Endodermal cell (in vitro differentiated cells): ENCODE results near the gene RAC2. TPM values are rescaled to one million over a fixed set of nuclear protein-coding genes. Genes with fewer than 3 reads are reported as not detected.

Experiments
- DNase-seq: peaks from one replicate; pipeline ENCODE4 v3.0.0-alpha.2; 2017
- H3K27ac ChIP-seq: 2 replicates; pipeline ENCODE4 v1.5.1; 2013; ENCODE audit warnings: mild to moderate bottlenecking, low read depth, low read length, moderate library complexity
- H3K27me3 ChIP-seq: 2 replicates; pipeline ENCODE4 v1.6.1; 2013; ENCODE audit warnings: mild to moderate bottlenecking, low read length, moderate library complexity; ENCODE audit not compliant: insufficient read depth, control insufficient read depth, poor library complexity, severe bottlenecking
- H3K36me3 ChIP-seq: 2 replicates; pipeline ENCODE4 v1.7.0; 2013; ENCODE audit warnings: mild to moderate bottlenecking, low read length, moderate library complexity; ENCODE audit not compliant: control insufficient read depth, insufficient read depth
- H3K4me1 ChIP-seq: one replicate; pipeline ENCODE4 v1.7.0; 2013; ENCODE audit warnings: low read length; ENCODE audit not compliant: control insufficient read depth, insufficient read depth
- H3K4me3 ChIP-seq: 2 replicates; pipeline ENCODE4 v1.5.1; 2013; ENCODE audit warnings: mild to moderate bottlenecking, low read length, moderate library complexity
- H3K9ac ChIP-seq: 2 replicates; pipeline ENCODE4 v1.6.1; 2013; ENCODE audit warnings: mild to moderate bottlenecking, low read length, moderate library complexity; ENCODE audit not compliant: poor library complexity, severe bottlenecking; ENCODE audit errors: extremely low read depth
- H3K9me3 ChIP-seq: 2 replicates; pipeline ENCODE4 v1.6.1; 2013; ENCODE audit warnings: mild to moderate bottlenecking, low read length, moderate library complexity; ENCODE audit not compliant: control insufficient read depth
- H3K27ac Mint-ChIP-seq: 2 replicates; pipeline ENCODE4 v1.8.0; 2020; ENCODE audit warnings: mixed read lengths
- H3K27me3 Mint-ChIP-seq: 2 replicates; pipeline ENCODE4 v1.8.0; 2021; ENCODE audit warnings: mild to moderate bottlenecking, mixed read lengths; ENCODE audit not compliant: insufficient read depth
- H3K36me3 Mint-ChIP-seq: 2 replicates; pipeline ENCODE4 v1.8.0; 2020; ENCODE audit warnings: low read depth, mixed read lengths
- H3K4me1 Mint-ChIP-seq: 2 replicates; pipeline ENCODE4 v1.8.0; 2020; ENCODE audit warnings: mixed read lengths
- H3K4me3 Mint-ChIP-seq: 2 replicates; pipeline ENCODE4 v1.8.0; 2020; ENCODE audit warnings: mild to moderate bottlenecking, moderate library complexity, mixed read lengths
- H3K9me3 Mint-ChIP-seq: 2 replicates; pipeline ENCODE4 v1.8.0; 2020; ENCODE audit warnings: mild to moderate bottlenecking, mixed read lengths
- WGBS, 2 experiments: methylation state at CpG; one replicate each; pipeline versions ENCODE4 v1.1.5 to v1.1.7; 2013; ENCODE audit warnings: missing lambda C conversion rate in 2 of 2, mixed read lengths in 1 of 2; ENCODE audit not compliant: insufficient coverage in 1 of 2, insufficient read length in 1 of 2; 5-methylcytosine and 5-hydroxymethylcytosine counted together
- long read RNA-seq, 4 experiments: library from polyadenylated mRNA in 2 of 4; library from RNA in 1 of 4; library from capped mRNA in 1 of 4; stranded (forward) in 3 of 4; unstranded in 1 of 4; transcript quantifications; one replicate each; pipeline ENCODE4 v2.0.0, GENCODE V29; 2020 to 2021; ENCODE audit warnings: inconsistent platforms in 1 of 4
- polyA plus RNA-seq, 2 experiments: library from polyadenylated mRNA; stranded (reverse); fragments of 50-300 nt; gene quantifications; one replicate each; pipeline ENCODE4 v1.2.3, GENCODE V29; 2013
- total RNA-seq, 2 donors: library from RNA; stranded (reverse); fragmentation: NEBNext Ultra II Directional in 1 of 2; extraction: Animal tissue kit (Norgen Biotek cat#: 25700) in 1 of 2; gene quantifications; 2 replicates in 1 of 2; 3 replicates in 1 of 2; pipeline ENCODE4 v1.2.1, GENCODE V29; 2021
- TF ChIP-seq, protein P1 (sequence below): fragments of 200-600 bp; sonication (generic); conservative IDR thresholded peaks from 2 replicates; pipeline ENCODE4 v1.5.0; 2021; ENCODE audit warnings: antibody characterized with exemption, mild to moderate bottlenecking

Gene RAC2
- total RNA-seq = 1 to 10 TPM; 4.5 to 5.6 TPM
- polyA plus RNA-seq (2013, experiment 1 of 2) = 2.0 TPM
- 1.8 TPM for polyA plus RNA-seq (2013, experiment 2 of 2)
- long read RNA-seq, experiment 1, partial matches to known transcripts = 0 of 4 reads
- long read RNA-seq, experiment 1, other reads (novel, unspliced or antisense) = 1 of 4 reads
- long read RNA-seq, experiment 2, transcript RAC2-201 (7 exons, 1,482 nt) = major isoform, 5 of 5 reads
- long read RNA-seq, experiment 2, partial matches to known transcripts = 0 of 5 reads
- long read RNA-seq, experiment 2, other reads (novel, unspliced or antisense) = 0 of 5 reads
- long read RNA-seq, experiment 3, partial matches to known transcripts = 0 of 6 reads
- long read RNA-seq, experiment 3, other reads (novel, unspliced or antisense) = 2 of 6 reads
- long read RNA-seq, experiment 4, transcript RAC2-201 (7 exons, 1,482 nt) = major isoform, 23 of 25 reads
- long read RNA-seq, experiment 4, partial matches to known transcripts = 0 of 25 reads
- long read RNA-seq, experiment 4, other reads (novel, unspliced or antisense) = 2 of 25 reads

DNA sequence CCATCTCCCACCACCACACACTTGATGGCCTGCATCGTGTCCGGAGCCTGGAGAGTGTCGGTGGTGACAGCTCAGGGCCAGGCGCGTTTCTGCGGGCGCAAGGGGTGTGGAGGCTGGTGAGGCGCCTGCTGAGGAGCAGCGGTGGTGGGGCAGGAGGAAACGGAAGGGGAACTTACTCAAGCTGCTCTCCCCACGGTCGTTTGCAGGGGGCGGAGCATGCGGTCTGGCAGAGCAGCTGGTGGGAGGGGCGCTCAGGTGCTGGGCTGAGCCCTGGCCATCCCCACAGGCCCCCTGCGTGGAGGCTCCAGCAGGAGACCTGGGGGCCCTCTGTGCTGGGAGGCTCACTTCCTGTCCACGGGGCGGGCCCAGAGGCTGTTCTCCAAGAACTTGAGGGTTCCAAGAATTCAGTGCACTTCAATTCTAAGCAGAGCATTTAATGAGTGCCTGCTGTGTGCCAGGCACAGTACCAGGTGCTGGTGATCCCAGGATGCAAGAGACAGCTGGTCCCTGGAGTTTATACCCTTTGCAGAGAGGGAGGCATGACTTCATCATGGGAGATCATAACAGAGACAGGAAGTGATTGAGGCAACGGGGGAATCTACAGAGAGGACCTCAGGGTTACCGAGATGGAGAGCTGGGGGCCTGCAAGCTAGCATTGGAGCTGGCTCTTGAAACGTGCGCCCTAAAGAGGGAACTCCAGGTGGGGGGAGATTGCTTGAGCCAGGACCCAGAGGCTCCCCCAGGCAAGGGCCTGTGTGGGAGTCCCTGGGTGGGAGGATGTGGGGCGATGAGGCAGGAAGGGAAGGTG, at the start of gene RAC2:
Gene RAC2, minus strand, starts transcription at position 156 of the 808 bp plus-strand sequence. Its CDS starts 121 bp downstream, at position 35.
- DNase-seq = peak; percentile 82
- 69 to 70% methylated on average over 5 to 23 of the region's 23 CpGs for WGBS, 2 experiments
- H3K4me3 Mint-ChIP-seq = peak within 1 kb of the TSS; percentile 30

DNA sequence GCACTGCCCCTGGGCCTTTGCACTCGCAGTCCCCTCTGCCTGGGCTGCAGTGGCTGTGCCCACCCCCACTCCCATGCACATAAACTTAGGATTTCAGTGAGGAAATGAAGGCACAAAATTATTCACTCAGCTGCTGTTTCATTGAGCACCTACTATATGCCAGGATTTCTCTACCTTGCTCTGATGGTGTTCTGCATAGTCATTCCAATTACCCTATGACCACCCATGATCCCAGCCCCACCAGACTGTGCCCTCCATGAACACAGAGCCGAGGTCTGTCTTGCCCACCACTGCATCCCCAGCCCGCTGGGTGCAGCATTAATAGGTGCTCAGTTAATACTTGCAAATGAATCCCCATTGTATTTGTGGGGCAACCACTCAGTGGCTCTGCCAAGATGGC, 49.1 kb upstream of the RAC2 start:
- no peaks in the 10 kb centered on the region for H3K9me3 ChIP-seq
- no peak overlapping the region for H3K4me3 ChIP-seq
- Mint-ChIP-seq H3K27me3 (no peaks in the 10 kb centered on the region), H3K4me1 (peaks cover 5% of the 10 kb centered on the region), H3K36me3 (no peaks in the 10 kb centered on the region), H3K9me3 (peaks cover 5% of the 10 kb centered on the region), H3K4me3 (no peak overlapping the region), H3K27ac (peak overlapping the region; percentile 30)
- H3K36me3 ChIP-seq = no peaks in the 10 kb centered on the region
- WGBS, 2 experiments = 89 to 97% methylated on average over 3 of the region's 3 CpGs
- H3K9ac ChIP-seq = no peak overlapping the region
- H3K27me3 ChIP-seq = no peaks in the 10 kb centered on the region
- DNase-seq = no peak
- H3K4me1 ChIP-seq = no peaks in the 10 kb centered on the region
- TF ChIP-seq, protein P1, sequence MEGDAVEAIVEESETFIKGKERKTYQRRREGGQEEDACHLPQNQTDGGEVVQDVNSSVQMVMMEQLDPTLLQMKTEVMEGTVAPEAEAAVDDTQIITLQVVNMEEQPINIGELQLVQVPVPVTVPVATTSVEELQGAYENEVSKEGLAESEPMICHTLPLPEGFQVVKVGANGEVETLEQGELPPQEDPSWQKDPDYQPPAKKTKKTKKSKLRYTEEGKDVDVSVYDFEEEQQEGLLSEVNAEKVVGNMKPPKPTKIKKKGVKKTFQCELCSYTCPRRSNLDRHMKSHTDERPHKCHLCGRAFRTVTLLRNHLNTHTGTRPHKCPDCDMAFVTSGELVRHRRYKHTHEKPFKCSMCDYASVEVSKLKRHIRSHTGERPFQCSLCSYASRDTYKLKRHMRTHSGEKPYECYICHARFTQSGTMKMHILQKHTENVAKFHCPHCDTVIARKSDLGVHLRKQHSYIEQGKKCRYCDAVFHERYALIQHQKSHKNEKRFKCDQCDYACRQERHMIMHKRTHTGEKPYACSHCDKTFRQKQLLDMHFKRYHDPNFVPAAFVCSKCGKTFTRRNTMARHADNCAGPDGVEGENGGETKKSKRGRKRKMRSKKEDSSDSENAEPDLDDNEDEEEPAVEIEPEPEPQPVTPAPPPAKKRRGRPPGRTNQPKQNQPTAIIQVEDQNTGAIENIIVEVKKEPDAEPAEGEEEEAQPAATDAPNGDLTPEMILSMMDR = no peak
- H3K27ac ChIP-seq = no peak overlapping the region

More for the DNA sequence above, at the start of gene RAC2:
- no peak within 1 kb of the TSS for H3K27ac Mint-ChIP-seq
- no peak within 1 kb of the TSS for H3K27ac ChIP-seq
- no peak within 1 kb of the TSS for H3K9ac ChIP-seq
- no peak within 1 kb of the TSS for H3K4me3 ChIP-seq
- no peaks in the 10 kb centered on the region for H3K36me3 ChIP-seq
- H3K27me3 ChIP-seq = no peaks in the 10 kb centered on the region
- no peaks in the 10 kb centered on the region for H3K9me3 ChIP-seq
- H3K4me1 ChIP-seq = peaks cover 5% of the 10 kb centered on the region
- peaks cover 1% of the 10 kb centered on the region for H3K27me3 Mint-ChIP-seq
- peaks cover 8% of the 10 kb centered on the region for H3K4me1 Mint-ChIP-seq
- no peaks in the 10 kb centered on the region for H3K36me3 Mint-ChIP-seq
- TF ChIP-seq, protein P1 = no peak
- no peaks in the 10 kb centered on the region for H3K9me3 Mint-ChIP-seq

DNA sequence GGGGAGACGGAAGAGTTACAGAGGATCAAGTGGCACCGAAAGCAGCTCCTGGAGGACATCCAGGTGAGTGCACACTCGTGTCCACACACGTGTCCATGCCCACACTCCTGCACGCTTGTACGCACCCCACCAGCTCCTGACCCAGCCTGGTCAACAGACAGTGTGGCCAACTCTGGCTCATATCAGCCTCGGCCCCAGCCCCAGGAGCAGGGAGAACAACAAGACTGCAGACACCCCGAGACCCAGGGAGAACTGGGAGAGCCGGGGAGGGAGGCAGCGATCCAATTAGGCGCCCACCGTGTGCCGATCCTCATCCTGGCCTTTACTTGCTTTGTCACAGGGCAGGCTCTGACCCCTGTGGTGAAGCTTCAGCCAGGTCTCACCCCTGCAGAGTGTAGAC, 48.6 kb upstream of the RAC2 start:
- TF ChIP-seq, protein P1 = no peak
- no peak overlapping the region for H3K27ac ChIP-seq
- Mint-ChIP-seq H3K27me3 (no peaks in the 10 kb centered on the region), H3K9me3 (peaks cover 5% of the 10 kb centered on the region), H3K36me3 (no peaks in the 10 kb centered on the region), H3K4me3 (no peak overlapping the region), H3K4me1 (peaks cover 5% of the 10 kb centered on the region), H3K27ac (no peak overlapping the region)
- no peaks in the 10 kb centered on the region for H3K36me3 ChIP-seq
- H3K4me1 ChIP-seq = no peaks in the 10 kb centered on the region
- no peaks in the 10 kb centered on the region for H3K27me3 ChIP-seq
- WGBS, 2 experiments = 86 to 87% methylated on average over 9 to 13 of the region's 13 CpGs
- no peak overlapping the region for H3K4me3 ChIP-seq
- H3K9me3 ChIP-seq = no peaks in the 10 kb centered on the region
- no peak overlapping the region for H3K9ac ChIP-seq
- no peak for DNase-seq
